PC-9 (cell line): ENCODE measurements around the gene STAC. TPM values are rescaled to one million over a fixed set of nuclear protein-coding genes. Genes with fewer than 3 reads are reported as not detected.

Source experiments
- Bru-seq: library from RNA; stranded (reverse); fragments of 400-500 nt; gene quantifications from one replicate; lab custom pipeline; 2021; lab: Mats Ljungman, UMichigan
- BruChase-seq, 2 experiments: library from RNA; stranded (reverse); fragments of 400-500 nt; gene quantifications; one replicate each; lab custom pipeline; 2021; lab: Mats Ljungman, UMichigan
- BruUV-seq: library from RNA; stranded (reverse); fragments of 400-500 nt; replicated peaks from 2 replicates; lab custom pipeline; 2021; lab: Mats Ljungman, UMichigan
- CTCF ChIA-PET: fragments of 300-600 bp; sonication (Branson Sonifier 250); formaldehyde crosslinking; loops from one replicate; lab custom pipeline; 2022; ENCODE audit warnings: antibody characterized with exemption; lab: Charles Lee
- POLR2A ChIA-PET: fragments of 300-600 bp; sonication (Branson Sonifier 250); formaldehyde crosslinking; loops from one replicate; lab custom pipeline; 2022; ENCODE audit warnings: antibody characterized with exemption; ENCODE audit not compliant: unreplicated experiment; lab: Charles Lee
- DNase-seq, 2 experiments: peaks; one replicate each; pipeline versions ENCODE4 v3.0.0 to v3.0.0-alpha.2; 2015 to 2022; ENCODE audit warnings: mixed read lengths in 1 of 2
- H2AFZ ChIP-seq: fragments of 200-600 bp; sonication (generic); 2 replicates; pipeline ENCODE4 v1.8.1; 2017; ENCODE audit warnings: antibody characterized with exemption
- H3F3A ChIP-seq: fragments of 200-600 bp; sonication (generic); 2 replicates; pipeline ENCODE4 v1.8.1; 2017; ENCODE audit warnings: antibody characterized with exemption, mild to moderate bottlenecking, low read depth; ENCODE audit not compliant: insufficient read depth
- H3K27ac ChIP-seq: fragments of 200-600 bp; sonication (generic); 2 replicates; pipeline ENCODE4 v1.6.1; 2016; ENCODE audit warnings: mixed run types
- H3K27me3 ChIP-seq: fragments of 200-600 bp; sonication (generic); 2 replicates; pipeline ENCODE4 v1.6.1; 2016; ENCODE audit warnings: low read depth, mixed run types; ENCODE audit not compliant: insufficient read depth
- H3K36me3 ChIP-seq: fragments of 200-600 bp; sonication (generic); 2 replicates; pipeline ENCODE4 v1.6.1; 2016; ENCODE audit warnings: low read depth, mixed run types
- H3K4me1 ChIP-seq: fragments of 200-600 bp; sonication (generic); replicated peaks from 2 replicates; pipeline ENCODE4 v1.6.1; 2016; ENCODE audit warnings: mixed run types; ENCODE audit not compliant: insufficient read depth
- H3K4me2 ChIP-seq: fragments of 200-600 bp; sonication (generic); 2 replicates; pipeline ENCODE4 v1.6.1; 2017; ENCODE audit warnings: mixed run types
- H3K4me3 ChIP-seq: fragments of 200-600 bp; sonication (generic); 2 replicates; pipeline ENCODE4 v1.6.1; 2016; ENCODE audit warnings: mixed run types
- H3K79me2 ChIP-seq: fragments of 200-600 bp; sonication (generic); 2 replicates; pipeline ENCODE4 v1.6.1; 2017; ENCODE audit warnings: low read depth, mixed run types
- H3K9me2 ChIP-seq: fragments of 200-600 bp; sonication (generic); 2 replicates; pipeline ENCODE4 v1.8.1; 2017; ENCODE audit warnings: mild to moderate bottlenecking; ENCODE audit not compliant: insufficient read depth
- H3K9me3 ChIP-seq: fragments of 200-600 bp; sonication (generic); 2 replicates; pipeline ENCODE4 v1.8.1; 2016; ENCODE audit warnings: low read depth; ENCODE audit not compliant: insufficient read depth
- H4K20me1 ChIP-seq: fragments of 200-600 bp; sonication (generic); 2 replicates; pipeline ENCODE4 v1.8.1; 2017; ENCODE audit not compliant: insufficient read depth
- CTCF ChIP-seq: fragments of 200-600 bp; sonication (generic); conservative IDR thresholded peaks from 2 replicates; pipeline ENCODE4 v1.6.1; 2017; ENCODE audit warnings: mixed run types, antibody characterized with exemption, mild to moderate bottlenecking, moderate library complexity
- EZH2 ChIP-seq: fragments of 200-600 bp; sonication (generic); IDR thresholded peaks from 2 replicates; pipeline ENCODE4 v1.8.0; 2017; ENCODE audit warnings: antibody characterized with exemption, low read depth
- intact Hi-C: fragments of 100-400 bp; cut with micrococcal nuclease; formaldehyde crosslinking; loops from one replicate; pipeline ENCODE4 v1.10.0; 2022; ENCODE audit not compliant: unreplicated experiment
- long read RNA-seq: library from polyadenylated mRNA; stranded (forward); transcript quantifications from one replicate; pipeline ENCODE4 v2.0.0, GENCODE V29; 2022
- total RNA-seq: library from RNA; stranded (reverse); gene quantifications from 2 replicates; pipeline ENCODE4 v1.2.3, GENCODE V29; 2021

The STAC gene
- total RNA-seq (14.7 and 17.6 TPM in 2 replicates), Bru-seq, nascent RNA (percentile 73 among the genes with signal in this experiment), BruChase-seq, experiment 1, labeled RNA remaining after a 2-hour chase (percentile 79 among the genes with signal in this experiment), BruChase-seq, experiment 2, labeled RNA remaining after a 6-hour chase (percentile 62 among the genes with signal in this experiment)
- long read RNA-seq, transcript STAC-201 (11 exons, 3,227 nt) = major isoform, 13 of 36 reads
- long read RNA-seq, partial matches to known transcripts = 5 of 36 reads
- long read RNA-seq, other reads (novel, unspliced or antisense) = 17 of 36 reads

- no peaks in the 10 kb centered on the region for H3F3A ChIP-seq
- H3K4me2 ChIP-seq = peak within 1 kb of the TSS; percentile 88
- no peaks in the 10 kb centered on the region for H4K20me1 ChIP-seq
- intact Hi-C loops = loop anchor here (2.0 to 10.0 kb wide), 5 partner anchors 83 to 324 kb away; no protein-coding TSS in a partner anchor
- H2AFZ ChIP-seq = peak within 1 kb of the TSS; percentile 97
- CTCF ChIA-PET = interaction anchor here (1.2 kb wide), 1 partner anchor 160 kb away, joined by 3 read pairs; no protein-coding TSS in a partner anchor
- H3K9me3 ChIP-seq = no peaks in the 10 kb centered on the region
- peaks cover 11% of the 10 kb centered on the region; the same call in 1 of the 2 replicates for H3K36me3 ChIP-seq
- H3K27me3 ChIP-seq = no peaks in the 10 kb centered on the region
- DNase-seq = peak; percentile 60 to 85
- no peak within 1 kb of the TSS for H3K27ac ChIP-seq
- peak within 1 kb of the TSS; percentile 96 for H3K4me3 ChIP-seq
- H3K79me2 ChIP-seq = peaks cover 22% of the 10 kb centered on the region
- BruUV-seq = no TSS peak
- no peak for TF ChIP-seq EZH2
- no peak for TF ChIP-seq CTCF
- POLR2A ChIA-PET = interaction anchor here (0.7 kb wide), 1 partner anchor 164 kb away, joined by 4 read pairs; no protein-coding TSS in a partner anchor
- H3K9me2 ChIP-seq = no peaks in the 10 kb centered on the region
- H3K4me1 ChIP-seq = peaks cover 23% of the 10 kb centered on the region
Observed at GRCh38 chr3:36380221-36381031, at the start of gene STAC. Gene STAC (plus strand): TSS chr3:36380504. CDS start chr3:36380644, 140 bp downstream.

GRCh38 chr3:36332139-36332538 lies 48.2 kb upstream of the STAC start:
- Histone ChIP-seq H3K27me3 (no peaks in the 10 kb centered on the region), H3F3A (no peaks in the 10 kb centered on the region), H3K4me3 (no peak overlapping the region), H2AFZ (no peak overlapping the region), H3K9me2 (no peaks in the 10 kb centered on the region), H3K4me2 (no peak overlapping the region), H3K27ac (no peak overlapping the region), H3K9me3 (no peaks in the 10 kb centered on the region), H3K79me2 (no peaks in the 10 kb centered on the region), H3K4me1 (no peaks in the 10 kb centered on the region), H3K36me3 (no peaks in the 10 kb centered on the region), H4K20me1 (no peaks in the 10 kb centered on the region)
- no TSS peak for BruUV-seq
- intact Hi-C loops = no loop called here
- no peak for TF ChIP-seq CTCF
- no peak for TF ChIP-seq EZH2
- POLR2A ChIA-PET = no interaction called here
- DNase-seq = no peak
- CTCF ChIA-PET = no interaction called here

- Histone ChIP-seq H2AFZ (no peak overlapping the region; the same call in 1 of the 2 replicates), H3K36me3 (no peaks in the 10 kb centered on the region), H3K9me3 (no peaks in the 10 kb centered on the region), H3K4me1 (peaks cover 26% of the 10 kb centered on the region), H3F3A (peaks cover 14% of the 10 kb centered on the region; the same call in 1 of the 2 replicates), H3K79me2 (no peaks in the 10 kb centered on the region), H3K4me2 (peak overlapping the region; percentile 64), H3K4me3 (peak overlapping the region; percentile 11; the same call in 1 of the 2 replicates), H4K20me1 (no peaks in the 10 kb centered on the region), H3K27me3 (no peaks in the 10 kb centered on the region), H3K27ac (peak overlapping the region; percentile 71), H3K9me2 (no peaks in the 10 kb centered on the region)
- DNase-seq = peak; percentile 10 to 66
- BruUV-seq = no TSS peak
- intact Hi-C loops = loop anchor here (2.0 to 10.0 kb wide), 4 partner anchors 65 to 217 kb away; no protein-coding TSS in a partner anchor
- ChIA-PET CTCF (no interaction called here), POLR2A (no interaction called here)
- TF ChIP-seq EZH2 (no peak), CTCF (no peak)
Observed at GRCh38 chr3:36362216-36362615, 18.1 kb upstream of the STAC start.
